ENCODE results near the gene CDC20B.

DNA sequence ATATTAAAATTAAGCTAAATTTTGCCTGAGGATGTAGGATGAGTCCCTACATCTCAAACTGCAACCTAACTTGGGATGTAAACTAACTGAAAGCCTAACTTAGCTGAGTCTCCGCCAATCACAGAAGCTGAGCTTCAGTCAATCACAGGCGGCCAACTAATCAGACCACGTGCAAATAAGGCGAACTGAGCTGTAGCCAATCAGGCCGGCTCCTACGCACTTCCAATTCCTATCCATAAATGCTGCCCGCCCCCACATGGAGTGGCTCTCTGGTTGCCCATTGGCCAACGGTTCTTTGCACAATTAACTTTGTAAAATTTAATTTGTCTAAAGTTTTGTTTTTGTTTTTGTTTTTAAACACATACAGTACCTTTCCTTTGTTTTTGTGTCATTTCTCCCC lies 26.9 kb downstream of the CDC20B start:
- TF ChIP-seq, protein P1, sequence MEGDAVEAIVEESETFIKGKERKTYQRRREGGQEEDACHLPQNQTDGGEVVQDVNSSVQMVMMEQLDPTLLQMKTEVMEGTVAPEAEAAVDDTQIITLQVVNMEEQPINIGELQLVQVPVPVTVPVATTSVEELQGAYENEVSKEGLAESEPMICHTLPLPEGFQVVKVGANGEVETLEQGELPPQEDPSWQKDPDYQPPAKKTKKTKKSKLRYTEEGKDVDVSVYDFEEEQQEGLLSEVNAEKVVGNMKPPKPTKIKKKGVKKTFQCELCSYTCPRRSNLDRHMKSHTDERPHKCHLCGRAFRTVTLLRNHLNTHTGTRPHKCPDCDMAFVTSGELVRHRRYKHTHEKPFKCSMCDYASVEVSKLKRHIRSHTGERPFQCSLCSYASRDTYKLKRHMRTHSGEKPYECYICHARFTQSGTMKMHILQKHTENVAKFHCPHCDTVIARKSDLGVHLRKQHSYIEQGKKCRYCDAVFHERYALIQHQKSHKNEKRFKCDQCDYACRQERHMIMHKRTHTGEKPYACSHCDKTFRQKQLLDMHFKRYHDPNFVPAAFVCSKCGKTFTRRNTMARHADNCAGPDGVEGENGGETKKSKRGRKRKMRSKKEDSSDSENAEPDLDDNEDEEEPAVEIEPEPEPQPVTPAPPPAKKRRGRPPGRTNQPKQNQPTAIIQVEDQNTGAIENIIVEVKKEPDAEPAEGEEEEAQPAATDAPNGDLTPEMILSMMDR (IDR thresholded peaks at IDR 0.05), result no peak
- no peak for TF ChIP-seq POLR2A (IDR thresholded peaks at IDR 0.05)
- TF ChIP-seq EP300 (IDR thresholded peaks at IDR 0.05), result no peak

All from sigmoid colon (tissue), 4 donors.